SK-N-SH (cell line): ENCODE measurements around the gene TMX1. TPM values are rescaled to one million over a fixed set of nuclear protein-coding genes. Genes with fewer than 3 reads are reported as not detected.

ENCODE experiments used
- CTCF ChIA-PET: fragments of 300-600, 350-600 bp; formaldehyde crosslinking; extraction: SDS; loops from one replicate; lab custom pipeline; 2021; lab: Yijun Ruan, JAX
- POLR2A ChIA-PET: fragments of 350-600 bp; sonication (Branson Sonifier 250); formaldehyde crosslinking; extraction: SDS; loops from one replicate; lab custom pipeline; 2020; ENCODE audit warnings: antibody characterized with exemption, inconsistent platforms; lab: Yijun Ruan, JAX
- DNase-seq: peaks from one replicate; pipeline ENCODE4 v3.0.0; 2012
- H2AFZ ChIP-seq: fragments of 200-600 bp; sonication (generic); 2 replicates; pipeline ENCODE4 v1.8.1; 2016; ENCODE audit warnings: antibody characterized with exemption, mild to moderate bottlenecking, low read depth
- H3F3A ChIP-seq: fragments of 200-600 bp; sonication (generic); replicated peaks from 2 replicates; pipeline ENCODE3; 2016; ENCODE audit warnings: antibody characterized with exemption, mild to moderate bottlenecking; ENCODE audit not compliant: insufficient read depth
- H3K27ac ChIP-seq, 2 experiments: fragments of 200-500 bp in 1 of 2; fragments of 200-600 bp in 1 of 2; sonication (Bioruptor generic) in 1 of 2; sonication (generic), shearing (Covaris generic) in 1 of 2; 2 replicates each; pipeline versions ENCODE4 v1.5.1 to v1.6.1; 2014 to 2016; ENCODE audit warnings: low read depth in 2 of 2, inconsistent platforms in 1 of 2, low read length in 1 of 2, mild to moderate bottlenecking in 1 of 2, mixed read lengths in 1 of 2
- H3K27me3 ChIP-seq: fragments of 200-600 bp; sonication (generic), shearing (Covaris generic); 2 replicates; pipeline ENCODE4 v1.6.1; 2016; ENCODE audit warnings: mixed run types; ENCODE audit not compliant: insufficient read depth
- H3K36me3 ChIP-seq, 2 experiments: fragments of 200-500 bp in 1 of 2; fragments of 200-600 bp in 1 of 2; sonication (Bioruptor generic) in 1 of 2; sonication (generic) in 1 of 2; replicated peaks in 1 of 2; 2 replicates each; pipeline versions ENCODE3 to v1.5.1; 2014 to 2016; ENCODE audit warnings: low read length in 1 of 2, mild to moderate bottlenecking in 1 of 2; ENCODE audit not compliant: insufficient read depth in 2 of 2, control insufficient read depth in 1 of 2
- H3K4me1 ChIP-seq, 2 experiments: fragments of 200-500 bp in 1 of 2; fragments of 200-600 bp in 1 of 2; sonication (Bioruptor generic) in 1 of 2; sonication (generic), shearing (Covaris generic) in 1 of 2; 2 replicates each; pipeline versions ENCODE4 v1.5.1 to v1.6.1; 2014 to 2016; ENCODE audit warnings: low read depth in 1 of 2, low read length in 1 of 2, mixed run types in 1 of 2; ENCODE audit not compliant: insufficient read depth in 2 of 2, control insufficient read depth in 1 of 2
- H3K4me2 ChIP-seq: fragments of 200-600 bp; sonication (generic), shearing (Covaris generic); 2 replicates; pipeline ENCODE4 v1.6.1; 2017; ENCODE audit warnings: mixed run types
- H3K4me3 ChIP-seq, 2 experiments: fragments of 200-500 bp in 1 of 2; fragments of 200-600 bp in 1 of 2; sonication (Bioruptor generic) in 1 of 2; sonication (generic), shearing (Covaris generic) in 1 of 2; 2 replicates each; pipeline versions ENCODE4 v1.5.1 to v1.8.1; 2014 to 2016; ENCODE audit warnings: low read depth in 2 of 2, inconsistent platforms in 1 of 2, low read length in 1 of 2, mild to moderate bottlenecking in 1 of 2, mixed read lengths in 1 of 2, moderate library complexity in 1 of 2
- H3K79me2 ChIP-seq: fragments of 200-600 bp; sonication (generic); 2 replicates; pipeline ENCODE4 v1.8.1; 2017; ENCODE audit warnings: mild to moderate bottlenecking; ENCODE audit not compliant: insufficient read depth
- H3K9ac ChIP-seq: fragments of 200-600 bp; sonication (generic); 2 replicates; pipeline ENCODE4 v1.6.1; 2017; ENCODE audit warnings: mixed run types
- H3K9me2 ChIP-seq: fragments of 200-600 bp; sonication (generic); 2 replicates; pipeline ENCODE4 v1.6.1; 2017; ENCODE audit warnings: mixed run types
- H3K9me3 ChIP-seq: fragments of 200-600 bp; sonication (generic); 2 replicates; pipeline ENCODE4 v1.6.1; 2017; ENCODE audit warnings: mixed run types, mild to moderate bottlenecking, moderate library complexity
- H4K20me1 ChIP-seq: fragments of 200-600 bp; sonication (generic); 2 replicates; pipeline ENCODE4 v1.6.1; 2017; ENCODE audit warnings: mild to moderate bottlenecking, mixed run types; ENCODE audit not compliant: insufficient read depth
- EZH2phosphoT487 ChIP-seq: fragments of 200-600 bp; sonication (generic); IDR thresholded peaks from 2 replicates; pipeline ENCODE4 v1.6.1; 2017; ENCODE audit warnings: low read depth, mixed run types, mild to moderate bottlenecking, antibody characterized with exemption, moderate library complexity, borderline replicate concordance
- FOSL2 ChIP-seq: IDR thresholded peaks from 2 replicates; pipeline ENCODE4 v1.4.0; 2012; ENCODE audit warnings: low read depth, mild to moderate bottlenecking, moderate library complexity, borderline replicate concordance
- FOXM1 ChIP-seq: IDR thresholded peaks from 2 replicates; pipeline ENCODE4 v1.4.0; 2012; ENCODE audit warnings: low read depth, mild to moderate bottlenecking
- JUND ChIP-seq: IDR thresholded peaks from 2 replicates; pipeline ENCODE4 v1.4.0; 2012
- NFIC ChIP-seq: IDR thresholded peaks from 2 replicates; pipeline ENCODE4 v1.4.0; 2012; ENCODE audit warnings: borderline replicate concordance
- NRF1 ChIP-seq: IDR thresholded peaks from 2 replicates; pipeline ENCODE4 v1.6.1; 2012; ENCODE audit warnings: low read depth, mild to moderate bottlenecking, low read length
- POLR2AphosphoS5 ChIP-seq: IDR thresholded peaks from 2 replicates; pipeline ENCODE4 v1.6.1; 2012; ENCODE audit warnings: low read depth, low read length
- RAD21 ChIP-seq: IDR thresholded peaks from 2 replicates; pipeline ENCODE4 v1.6.1; 2012; ENCODE audit warnings: mild to moderate bottlenecking, low read length
- RCOR1 ChIP-seq: fragments of 150-350 bp; IDR thresholded peaks from 2 replicates; pipeline ENCODE4 v1.6.1; 2017; ENCODE audit warnings: antibody characterized with exemption, low read length
- RFX5 ChIP-seq: IDR thresholded peaks from 2 replicates; pipeline ENCODE4 v1.6.1; 2012; ENCODE audit warnings: mild to moderate bottlenecking, improper control_type of control experiment, low read length
- RXRA ChIP-seq: IDR thresholded peaks from 2 replicates; pipeline ENCODE4 v1.4.0; 2012; ENCODE audit warnings: low read depth, mild to moderate bottlenecking, borderline replicate concordance
- SIN3A ChIP-seq: IDR thresholded peaks from 2 replicates; pipeline ENCODE4 v1.6.1; 2012; ENCODE audit warnings: low read depth, mild to moderate bottlenecking, low read length, moderate library complexity, borderline replicate concordance
- TEAD4 ChIP-seq: IDR thresholded peaks from 2 replicates; pipeline ENCODE4 v1.4.0; 2012; ENCODE audit warnings: mild to moderate bottlenecking, borderline replicate concordance; ENCODE audit not compliant: insufficient read depth
- WGBS: methylation state at CpG from one replicate; pipeline ENCODE4 v1.1.6; 2017; ENCODE audit warnings: low lambda C conversion rate; 5-methylcytosine and 5-hydroxymethylcytosine counted together
- polyA plus RNA-seq, 3 experiments: library from polyadenylated mRNA; depleted of rRNA; stranded (reverse); fragments of >200 nt; gene quantifications; 2 replicates each; pipeline ENCODE4 v1.2.3, GENCODE V29; 2012
- TF ChIP-seq, protein P1 (sequence below): IDR thresholded peaks from 2 replicates; pipeline ENCODE4 v1.6.1; 2012; ENCODE audit warnings: mild to moderate bottlenecking, low read depth, low read length, moderate library complexity
- TF ChIP-seq, protein P2 (sequence below): fragments of 150-350 bp; IDR thresholded peaks from 2 replicates; pipeline ENCODE4 v1.6.1; 2017; ENCODE audit warnings: antibody characterized with exemption, low read length, low read depth, borderline replicate concordance
- TF ChIP-seq, protein P3 (sequence below): fragments of 200-600 bp; sonication (generic); IDR thresholded peaks from 2 replicates; pipeline ENCODE4 v1.6.1; 2017; ENCODE audit warnings: antibody characterized with exemption, mild to moderate bottlenecking, moderate library complexity

The TMX1 gene
- polyA plus RNA-seq, 1 of the 3 experiments (the other 2 are of a cell fraction): 16.1 TPM

DNA sequence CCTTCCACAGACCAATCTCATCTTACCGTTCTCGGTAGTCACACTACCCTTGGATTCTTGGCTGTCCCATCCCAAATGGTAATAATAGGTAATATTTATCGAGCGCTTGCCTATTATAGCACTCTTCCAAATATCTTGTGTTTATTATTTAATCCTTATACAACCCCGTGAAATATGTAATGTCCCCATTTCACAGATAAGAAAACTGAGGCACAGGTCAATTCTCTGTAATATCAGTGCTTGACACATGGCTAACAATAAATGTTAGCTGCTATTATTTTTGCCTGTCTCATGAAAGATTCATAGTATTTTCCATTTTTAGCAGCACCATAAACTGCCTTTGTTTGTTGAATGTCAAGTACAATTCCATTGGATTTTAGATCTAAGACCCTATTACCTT lies 4.5 kb downstream of the TMX1 start (continued):
- TF ChIP-seq POLR2AphosphoS5 (no peak), RAD21 (no peak), RCOR1 (no peak)

DNA sequence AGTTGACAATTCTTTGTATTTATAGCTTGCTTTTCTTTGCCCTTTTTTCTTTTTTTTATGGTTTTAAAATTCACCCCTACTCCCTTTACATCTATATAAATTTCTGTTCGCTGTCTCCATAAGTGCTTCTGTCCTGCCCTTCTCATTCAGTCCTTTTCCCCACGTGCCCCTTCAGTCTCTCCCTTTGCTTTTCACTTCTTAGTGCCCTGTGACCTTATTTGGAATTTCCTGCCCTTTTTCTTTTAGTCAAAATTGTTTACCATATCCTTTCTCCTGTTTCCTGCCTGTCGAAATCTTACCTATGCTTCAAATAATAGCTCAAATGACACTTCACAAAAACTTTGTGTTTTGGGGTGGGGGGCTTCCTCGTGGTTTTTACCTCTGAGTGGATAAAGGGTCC lies 6.0 kb downstream of the TMX1 start:
- ChIA-PET POLR2A (no interaction called here), CTCF (interaction anchor here (0.7 to 2.1 kb wide), 5 partner anchors 16 to 1380 kb away, joined by 3 to 6 read pairs (median 3); no protein-coding TSS in a partner anchor)
- 90% methylated on average over 4 of the region's 4 CpGs for WGBS

More for the DNA sequence above, 6.0 kb downstream of the TMX1 start:
- no peaks in the 10 kb centered on the region for H3K9me3 ChIP-seq
- no peak overlapping the region for H3K9ac ChIP-seq
- no peaks in the 10 kb centered on the region for H4K20me1 ChIP-seq
- H3K36me3 ChIP-seq: peaks cover 44 to 63% of the 10 kb centered on the region in 2 experiments
- H3K4me1 ChIP-seq: peaks cover 3 to 13% of the 10 kb centered on the region in 2 experiments; a peak in 3 of 4 replicates
- no peak for TF ChIP-seq NFIC
- no peak for TF ChIP-seq SIN3A
- TF ChIP-seq JUND: no peak
- TF ChIP-seq EZH2phosphoT487: no peak
- no peak for TF ChIP-seq FOXM1
- TF ChIP-seq, protein P1, sequence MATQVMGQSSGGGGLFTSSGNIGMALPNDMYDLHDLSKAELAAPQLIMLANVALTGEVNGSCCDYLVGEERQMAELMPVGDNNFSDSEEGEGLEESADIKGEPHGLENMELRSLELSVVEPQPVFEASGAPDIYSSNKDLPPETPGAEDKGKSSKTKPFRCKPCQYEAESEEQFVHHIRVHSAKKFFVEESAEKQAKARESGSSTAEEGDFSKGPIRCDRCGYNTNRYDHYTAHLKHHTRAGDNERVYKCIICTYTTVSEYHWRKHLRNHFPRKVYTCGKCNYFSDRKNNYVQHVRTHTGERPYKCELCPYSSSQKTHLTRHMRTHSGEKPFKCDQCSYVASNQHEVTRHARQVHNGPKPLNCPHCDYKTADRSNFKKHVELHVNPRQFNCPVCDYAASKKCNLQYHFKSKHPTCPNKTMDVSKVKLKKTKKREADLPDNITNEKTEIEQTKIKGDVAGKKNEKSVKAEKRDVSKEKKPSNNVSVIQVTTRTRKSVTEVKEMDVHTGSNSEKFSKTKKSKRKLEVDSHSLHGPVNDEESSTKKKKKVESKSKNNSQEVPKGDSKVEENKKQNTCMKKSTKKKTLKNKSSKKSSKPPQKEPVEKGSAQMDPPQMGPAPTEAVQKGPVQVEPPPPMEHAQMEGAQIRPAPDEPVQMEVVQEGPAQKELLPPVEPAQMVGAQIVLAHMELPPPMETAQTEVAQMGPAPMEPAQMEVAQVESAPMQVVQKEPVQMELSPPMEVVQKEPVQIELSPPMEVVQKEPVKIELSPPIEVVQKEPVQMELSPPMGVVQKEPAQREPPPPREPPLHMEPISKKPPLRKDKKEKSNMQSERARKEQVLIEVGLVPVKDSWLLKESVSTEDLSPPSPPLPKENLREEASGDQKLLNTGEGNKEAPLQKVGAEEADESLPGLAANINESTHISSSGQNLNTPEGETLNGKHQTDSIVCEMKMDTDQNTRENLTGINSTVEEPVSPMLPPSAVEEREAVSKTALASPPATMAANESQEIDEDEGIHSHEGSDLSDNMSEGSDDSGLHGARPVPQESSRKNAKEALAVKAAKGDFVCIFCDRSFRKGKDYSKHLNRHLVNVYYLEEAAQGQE: no peak
- TF ChIP-seq RFX5: no peak
- TF ChIP-seq, protein P2, sequence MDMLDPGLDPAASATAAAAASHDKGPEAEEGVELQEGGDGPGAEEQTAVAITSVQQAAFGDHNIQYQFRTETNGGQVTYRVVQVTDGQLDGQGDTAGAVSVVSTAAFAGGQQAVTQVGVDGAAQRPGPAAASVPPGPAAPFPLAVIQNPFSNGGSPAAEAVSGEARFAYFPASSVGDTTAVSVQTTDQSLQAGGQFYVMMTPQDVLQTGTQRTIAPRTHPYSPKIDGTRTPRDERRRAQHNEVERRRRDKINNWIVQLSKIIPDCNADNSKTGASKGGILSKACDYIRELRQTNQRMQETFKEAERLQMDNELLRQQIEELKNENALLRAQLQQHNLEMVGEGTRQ: no peak
- TF ChIP-seq, protein P3, sequence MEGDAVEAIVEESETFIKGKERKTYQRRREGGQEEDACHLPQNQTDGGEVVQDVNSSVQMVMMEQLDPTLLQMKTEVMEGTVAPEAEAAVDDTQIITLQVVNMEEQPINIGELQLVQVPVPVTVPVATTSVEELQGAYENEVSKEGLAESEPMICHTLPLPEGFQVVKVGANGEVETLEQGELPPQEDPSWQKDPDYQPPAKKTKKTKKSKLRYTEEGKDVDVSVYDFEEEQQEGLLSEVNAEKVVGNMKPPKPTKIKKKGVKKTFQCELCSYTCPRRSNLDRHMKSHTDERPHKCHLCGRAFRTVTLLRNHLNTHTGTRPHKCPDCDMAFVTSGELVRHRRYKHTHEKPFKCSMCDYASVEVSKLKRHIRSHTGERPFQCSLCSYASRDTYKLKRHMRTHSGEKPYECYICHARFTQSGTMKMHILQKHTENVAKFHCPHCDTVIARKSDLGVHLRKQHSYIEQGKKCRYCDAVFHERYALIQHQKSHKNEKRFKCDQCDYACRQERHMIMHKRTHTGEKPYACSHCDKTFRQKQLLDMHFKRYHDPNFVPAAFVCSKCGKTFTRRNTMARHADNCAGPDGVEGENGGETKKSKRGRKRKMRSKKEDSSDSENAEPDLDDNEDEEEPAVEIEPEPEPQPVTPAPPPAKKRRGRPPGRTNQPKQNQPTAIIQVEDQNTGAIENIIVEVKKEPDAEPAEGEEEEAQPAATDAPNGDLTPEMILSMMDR: no peak
- no peak for TF ChIP-seq TEAD4
- TF ChIP-seq NRF1: no peak
- TF ChIP-seq RXRA: no peak
- no peak for TF ChIP-seq FOSL2
- TF ChIP-seq, all 33 proteins: peak for 0
- no peak overlapping the region for H3K27ac ChIP-seq
- H3K4me3 ChIP-seq: no peak overlapping the region
- no peaks in the 10 kb centered on the region for H3K9me2 ChIP-seq
- H2AFZ ChIP-seq: no peak overlapping the region
- H3K4me2 ChIP-seq: no peak overlapping the region
- no peaks in the 10 kb centered on the region for H3K27me3 ChIP-seq
- H3F3A ChIP-seq: peaks cover 4% of the 10 kb centered on the region
- DNase-seq: no peak
- H3K79me2 ChIP-seq: peaks cover 54% of the 10 kb centered on the region
